K562 (cell line): Measurements from ENCODE around the gene MRPL27. TPM values are rescaled to one million over a fixed set of nuclear protein-coding genes. Genes with fewer than 3 reads are reported as not detected.

Experiments used
- C11orf30 ChIP-seq: fragments of 450-650 bp; IDR thresholded peaks from 2 replicates; pipeline ENCODE4 v1.6.1; 2016; ENCODE audit warnings: low read depth, mild to moderate bottlenecking
- CTCFL ChIP-seq: IDR thresholded peaks from 2 replicates; pipeline ENCODE4 v1.6.1; 2011; ENCODE audit warnings: borderline replicate concordance, low read depth, mild to moderate bottlenecking, moderate library complexity, low read length; ENCODE audit not compliant: insufficient read depth, poor library complexity, severe bottlenecking
- E2F3 ChIP-seq: fragments of 250-450 bp; sonication (Bioruptor Pico); IDR thresholded peaks from 2 replicates; pipeline ENCODE4 v1.4.0; 2020; ENCODE audit warnings: mild to moderate bottlenecking
- ERF ChIP-seq: fragments of 450-650 bp; formaldehyde crosslinking; IDR thresholded peaks from 2 replicates; pipeline ENCODE4 v1.4.0; 2020; ENCODE audit warnings: mild to moderate bottlenecking, mixed read lengths
- GTF3C2 ChIP-seq: IDR thresholded peaks from 3 replicates; pipeline ENCODE4 v1.6.1; 2011; ENCODE audit warnings: borderline replicate concordance, mild to moderate bottlenecking, moderate library complexity; ENCODE audit not compliant: insufficient read length; ENCODE audit errors: extremely low read depth
- HDAC6 ChIP-seq: IDR thresholded peaks from 2 replicates; pipeline ENCODE4 v1.6.1; 2012; ENCODE audit warnings: low read depth, mild to moderate bottlenecking, control low read depth, inconsistent platforms, low read length, moderate library complexity
- IRF9 ChIP-seq: fragments of 450-650 bp; IDR thresholded peaks from 2 replicates; pipeline ENCODE4 v1.6.1; 2016; ENCODE audit warnings: missing biosample characterization, missing genetic modification characterization
- NBN ChIP-seq: fragments of 450-650 bp; IDR thresholded peaks from 2 replicates; pipeline ENCODE4 v1.6.1; 2016; ENCODE audit warnings: low read depth, mild to moderate bottlenecking
- NFRKB ChIP-seq: fragments of 450-650 bp; IDR thresholded peaks from 2 replicates; pipeline ENCODE4 v1.6.1; 2016; ENCODE audit warnings: low read depth
- NFXL1 ChIP-seq: fragments of 450-650 bp; formaldehyde crosslinking; IDR thresholded peaks from 2 replicates; pipeline ENCODE4 v1.4.0; 2021; ENCODE audit warnings: mild to moderate bottlenecking
- PHB2 ChIP-seq: fragments of 450-650 bp; IDR thresholded peaks from 2 replicates; pipeline ENCODE4 v1.6.1; 2017; ENCODE audit warnings: low read depth
- PHF8 ChIP-seq: fragments of 200-600 bp; sonication (generic); IDR thresholded peaks from 2 replicates; pipeline ENCODE4 v1.6.1; 2012; ENCODE audit warnings: mixed run types, mild to moderate bottlenecking, inconsistent platforms, low read length, moderate library complexity, borderline replicate concordance
- SMAD2 ChIP-seq: fragments of 150-350 bp; IDR thresholded peaks from 2 replicates; pipeline ENCODE4 v1.6.1; 2014; ENCODE audit warnings: low read depth, mild to moderate bottlenecking, low read length
- SMARCC2 ChIP-seq: fragments of 450-650 bp; IDR thresholded peaks from 2 replicates; pipeline ENCODE4 v1.6.1; 2017; ENCODE audit warnings: antibody characterized with exemption, moderate library complexity, mild to moderate bottlenecking, low read depth
- SMARCE1 ChIP-seq: fragments of 450-650 bp; IDR thresholded peaks from 2 replicates; pipeline ENCODE4 v1.7.1; 2016; ENCODE audit warnings: mild to moderate bottlenecking
- XRCC5 ChIP-seq: fragments of 200-400 bp; formaldehyde crosslinking; IDR thresholded peaks from 2 replicates; pipeline ENCODE4 v1.6.1; 2017; ENCODE audit warnings: low read depth, mild to moderate bottlenecking, low read length
- ZBTB7A ChIP-seq: IDR thresholded peaks from 2 replicates; pipeline ENCODE4 v1.6.1; 2011; ENCODE audit warnings: low read depth, mild to moderate bottlenecking, low read length, moderate library complexity, borderline replicate concordance; ENCODE audit not compliant: control insufficient read depth
- ZNF12 ChIP-seq: sonication (generic); formaldehyde crosslinking; IDR thresholded peaks from 2 replicates; pipeline ENCODE4 v1.4.0; 2020; ENCODE audit warnings: mild to moderate bottlenecking, missing genetic modification reagents
- ZNF197 ChIP-seq: fragments of 200-800 bp; sonication (Bioruptor generic); IDR thresholded peaks from 2 replicates; pipeline ENCODE4 v1.6.1; 2016; ENCODE audit warnings: low read depth, missing genetic modification characterization, missing compliant biosample characterization
- ZNF3 ChIP-seq: fragments of 250-450 bp; sonication (Bioruptor Pico); IDR thresholded peaks from 2 replicates; pipeline ENCODE4 v1.5.0; 2021; ENCODE audit warnings: mild to moderate bottlenecking, moderate library complexity
- ZNF41 ChIP-seq: fragments of 250-450 bp; sonication (Bioruptor Pico); conservative IDR thresholded peaks from 2 replicates; pipeline ENCODE4 v1.4.0; 2020; ENCODE audit warnings: mild to moderate bottlenecking
- ZNF507 ChIP-seq: conservative IDR thresholded peaks from 2 replicates; pipeline ENCODE4 v1.6.1; 2017; ENCODE audit warnings: missing genetic modification characterization, missing compliant biosample characterization
- ZNF584 ChIP-seq: fragments of 200-800 bp; sonication (Bioruptor generic); IDR thresholded peaks from 2 replicates; pipeline ENCODE4 v1.6.1; 2016; ENCODE audit warnings: low read depth, mild to moderate bottlenecking, missing genetic modification characterization, missing compliant biosample characterization
- ZNF79 ChIP-seq: fragments of 250-450 bp; sonication (Bioruptor Pico); IDR thresholded peaks from 2 replicates; pipeline ENCODE4 v1.4.0; 2020; ENCODE audit warnings: low read depth, mild to moderate bottlenecking, moderate library complexity
- polyA plus RNA-seq, 8 experiments: library from polyadenylated mRNA; depleted of rRNA in 4 of 8; stranded (reverse) in 5 of 8; unstranded in 3 of 8; fragments of >200 nt; fragmentation: Nextera tagmentation in 2 of 8; fragmentation: Illumina TruSeq in 1 of 8; extraction: Ambion mirVana in 2 of 8; extraction: Trizol in 1 of 8; gene quantifications; 2 replicates each; pipeline versions ENCODE4 v1.2.1 to v1.2.3, GENCODE V29; 2011 to 2014; ENCODE audit warnings: inconsistent platforms in 1 of 8, missing spikeins in 1 of 8
- total RNA-seq, 7 experiments: library from RNA; depleted of rRNA in 6 of 7; stranded (reverse); fragments of >200 nt in 6 of 7; fragmentation: Illumina TruSeq in 2 of 7; extraction: Trizol in 2 of 7; gene quantifications; 2 replicates each; pipeline versions ENCODE4 v1.2.1 to v1.2.3, GENCODE V29; 2011 to 2021; ENCODE audit warnings: low replicate concordance in 1 of 7

Gene MRPL27
- total and polyA plus RNA-seq, 9 of the 15 experiments (the other 6 are each of a cell fraction or from before 2014, with no cell fraction given) = 96.3 to 401 (median 142) TPM

- peak; percentile 89 for TF ChIP-seq NFXL1 (CRISPR knock-in tag)
- no peak for TF ChIP-seq SMARCE1
- TF ChIP-seq NBN = no peak
- TF ChIP-seq SMARCC2 = no peak
- no peak for TF ChIP-seq PHB2
- no peak for TF ChIP-seq ZNF12
- no peak for TF ChIP-seq HDAC6
- TF ChIP-seq CTCFL = no peak
- no peak for TF ChIP-seq XRCC5
- TF ChIP-seq ERF (CRISPR knock-in tag) = 0 out of 2 replicates have a peak, but pooled peaks have one; percentile 79
- no peak for TF ChIP-seq SMAD2
- no peak for TF ChIP-seq C11orf30
- TF ChIP-seq ZNF41 (CRISPR knock-in tag) = peak; percentile 87; the same call in 1 of the 2 replicates
- TF ChIP-seq IRF9 (tag) = peak; percentile 93
- TF ChIP-seq ZNF584 (CRISPR knock-in tag) = peak; percentile 88
- no peak for TF ChIP-seq NFRKB
- no peak for TF ChIP-seq ZNF507
- TF ChIP-seq ZNF197 = peak; percentile 81
- TF ChIP-seq ZNF3 (CRISPR knock-in tag) = no peak
- TF ChIP-seq ZBTB7A = no peak
- TF ChIP-seq ZNF79 = peak; percentile 62; the same call in 1 of the 2 replicates
- peak; percentile 83; the same call in 1 of the 2 replicates for TF ChIP-seq E2F3 (CRISPR knock-in tag)
- TF ChIP-seq GTF3C2 = no peak
- TF ChIP-seq PHF8 = no peak
Observed at GRCh38 chr17:50319306-50320004, 53.5 kb downstream of the MRPL27 start (continued).
